Stimulated activated CD4-positive, alpha-beta T cell treated with anti-CD3 and anti-CD28 coated beads, Interleukin-4, amount 100 ng/mL, for 1 hour (primary cell): ENCODE data around the gene BRSK1.
"Not testable (repeated sequence)": the region's sequence is repeated elsewhere in the genome, so short reads cannot be mapped to it uniquely, and the experiment has no call there.

ENCODE experiments used
- DNase-seq: peaks from one replicate; pipeline ENCODE4 v3.0.0-alpha.2; 2020

The BRSK1 gene

GRCh38 chr19:55305491-55305890, 21.7 kb downstream of the BRSK1 start:
- DNase-seq: peak; percentile 55

- DNase-seq: no peak
Observed at GRCh38 chr19:55305983-55306562, 22.3 kb downstream of the BRSK1 start.

- DNase-seq: no peak
Observed at GRCh38 chr19:55306712-55307111, 22.9 kb downstream of the BRSK1 start.

GRCh38 chr19:55308281-55308680, 24.5 kb downstream of the BRSK1 start:
- no peak for DNase-seq

GRCh38 chr19:55309448-55309847, 25.7 kb downstream of the BRSK1 start:
- no peak for DNase-seq

- no peak for DNase-seq
Observed at GRCh38 chr19:55310498-55310897, 26.7 kb downstream of the BRSK1 start.

- no peak for DNase-seq
Observed at GRCh38 chr19:55311397-55311796, 27.6 kb downstream of the BRSK1 start.

- DNase-seq: no peak
Observed at GRCh38 chr19:55311797-55312196, 28.0 kb downstream of the BRSK1 start.

- DNase-seq: no peak
Observed at GRCh38 chr19:55312621-55313512, 29.1 kb downstream of the BRSK1 start.

GRCh38 chr19:55314396-55314795, 30.6 kb downstream of the BRSK1 start:
- no peak for DNase-seq

- no peak for DNase-seq
Observed at GRCh38 chr19:55315956-55316525, 32.2 kb downstream of the BRSK1 start.

- no peak for DNase-seq
Observed at GRCh38 chr19:55316646-55317045, 32.8 kb downstream of the BRSK1 start.

- no peak for DNase-seq
Observed at GRCh38 chr19:55319785-55320184, 36.0 kb downstream of the BRSK1 start.

- no peak for DNase-seq
Observed at GRCh38 chr19:55320844-55321419, 37.1 kb downstream of the BRSK1 start.

- DNase-seq: no peak
Observed at GRCh38 chr19:55321466-55322137, 37.8 kb downstream of the BRSK1 start.

- no peak for DNase-seq
Observed at GRCh38 chr19:55322204-55322885, 38.5 kb downstream of the BRSK1 start.

GRCh38 chr19:55324662-55325061, 40.9 kb downstream of the BRSK1 start:
- no peak for DNase-seq

- no peak for DNase-seq
Observed at GRCh38 chr19:55325172-55325571, 41.4 kb downstream of the BRSK1 start, which contains the start of gene TMEM150B. TSS of gene TMEM150B (minus strand) at chr19:55325341. CDS start at chr19:55321036, 4,305 bp downstream.

- not testable (repeated sequence) for DNase-seq
Observed at GRCh38 chr19:55328774-55329318, 45.0 kb downstream of the BRSK1 start.

- DNase-seq: not testable (repeated sequence)
Observed at GRCh38 chr19:55329791-55330190, 46.0 kb downstream of the BRSK1 start.

GRCh38 chr19:55333870-55334269, 50.1 kb downstream of the BRSK1 start:
- no peak for DNase-seq

- DNase-seq: no peak
Observed at GRCh38 chr19:55336101-55336500, 52.3 kb downstream of the BRSK1 start.
